ENCODE measurements around the gene SBNO2. TPM values are rescaled to one million over a fixed set of nuclear protein-coding genes. Genes with fewer than 3 reads are reported as not detected.

The SBNO2 gene
- total RNA-seq, 6 experiments from 2014 or later: 21.5 to 54.4 (median 25.5) TPM

- peaks cover 12 to 40% (median 21%) of the 10 kb centered on the region in 4 donors for H3K36me3 ChIP-seq
- DNase-seq: no peak
- H3K9me3 ChIP-seq: no peaks in the 10 kb centered on the region
- no peak for ATAC-seq
- WGBS (ENCODE audit: insufficient coverage, low coverage, low lambda C conversion rate, missing lambda C conversion rate): 80% methylated on average over 3 of the region's 17 CpGs
- no peak overlapping the region for H3K4me3 ChIP-seq
- TF ChIP-seq POLR2A (IDR thresholded peaks at IDR 0.05) (no peak), CTCF (IDR thresholded peaks at IDR 0.05) (no peak)
- H3K27me3 ChIP-seq: no peaks in the 10 kb centered on the region
- intact Hi-C loops (cut with DNase I): no loop called here
- H3K27ac ChIP-seq: no peak overlapping the region
- no peaks in the 10 kb centered on the region for H3K4me1 ChIP-seq
These were observed 46.0 kb downstream of the SBNO2 start for GRCh38 chr19:1128106-1128505.

- intact Hi-C loops (cut with DNase I): no loop called here
- Histone ChIP-seq H3K36me3 (peaks cover 15 to 48% (median 27%) of the 10 kb centered on the region in 4 donors), H3K9me3 (no peaks in the 10 kb centered on the region), H3K27me3 (no peaks in the 10 kb centered on the region), H3K4me1 (no peaks in the 10 kb centered on the region), H3K4me3 (no peak overlapping the region), H3K27ac (no peak overlapping the region)
- WGBS (ENCODE audit: insufficient coverage, low coverage, low lambda C conversion rate, missing lambda C conversion rate): 88% methylated on average over 15 of the region's 33 CpGs
- no peak for DNase-seq
- no peak for TF ChIP-seq CTCF (IDR thresholded peaks at IDR 0.05)
- no peak for TF ChIP-seq POLR2A (IDR thresholded peaks at IDR 0.05)
- no peak for ATAC-seq
These were observed 46.9 kb downstream of the SBNO2 start for GRCh38 chr19:1126984-1127760.

- intact Hi-C loops (cut with DNase I): no loop called here
- Histone ChIP-seq H3K27ac (no peak overlapping the region), H3K4me1 (no peaks in the 10 kb centered on the region), H3K36me3 (peaks cover 15 to 61% (median 36%) of the 10 kb centered on the region in 4 donors), H3K9me3 (no peaks in the 10 kb centered on the region), H3K27me3 (no peaks in the 10 kb centered on the region), H3K4me3 (no peak overlapping the region)
- no peak for DNase-seq
- ATAC-seq: no peak
- WGBS (ENCODE audit: insufficient coverage, low coverage, low lambda C conversion rate, missing lambda C conversion rate): 89% methylated on average over 14 of the region's 33 CpGs
- TF ChIP-seq POLR2A (IDR thresholded peaks at IDR 0.05) (no peak), CTCF (IDR thresholded peaks at IDR 0.05) (no peak)
These were observed 48.2 kb downstream of the SBNO2 start for GRCh38 chr19:1125601-1126467.

- ATAC-seq: no peak
- no peaks in the 10 kb centered on the region for H3K4me1 ChIP-seq
- no peak overlapping the region for H3K27ac ChIP-seq
- no peak overlapping the region for H3K4me3 ChIP-seq
- no peaks in the 10 kb centered on the region for H3K27me3 ChIP-seq
- intact Hi-C loops (cut with DNase I): no loop called here
- whole genome bisulfite sequencing (ENCODE audit: insufficient coverage, low coverage, low lambda C conversion rate, missing lambda C conversion rate): 100% methylated on average over 1 of the region's 23 CpGs
- no peaks in the 10 kb centered on the region for H3K9me3 ChIP-seq
- peaks cover 17 to 78% (median 44%) of the 10 kb centered on the region in 4 donors for H3K36me3 ChIP-seq
- TF ChIP-seq POLR2A (IDR thresholded peaks at IDR 0.05) (no peak), CTCF (IDR thresholded peaks at IDR 0.05) (no peak)
- DNase-seq: no peak
These were observed 50.0 kb downstream of the SBNO2 start for GRCh38 chr19:1123885-1124677.

Data from right lobe of liver (tissue), 6 donors.